Astrocyte of the hippocampus (primary cell): ENCODE results near the gene MAP3K2.

Source experiments
- DNase-seq: peaks from one replicate; pipeline ENCODE4 v3.0.0; 2011; ENCODE audit warnings: low read depth, low spot score

MAP3K2 gene

GRCh38 chr2:127293748-127294562 lies 93.8 kb downstream of the MAP3K2 start, which contains the start of gene ERCC3:
Gene ERCC3, minus strand, starts transcription at chr2:127294144. Its CDS starts 63 bp downstream, at chr2:127294081.
- DNase-seq, result peak; percentile 92

- no peak for DNase-seq
Observed at GRCh38 chr2:127293386-127293747, 94.4 kb downstream of the MAP3K2 start.

GRCh38 chr2:127288274-127288673 lies 99.5 kb downstream of the MAP3K2 start:
- no peak for DNase-seq

GRCh38 chr2:127283275-127283674 lies 104.5 kb downstream of the MAP3K2 start:
- no peak for DNase-seq

- DNase-seq, result no peak
Observed at GRCh38 chr2:127280693-127281092, 107.1 kb downstream of the MAP3K2 start.

- DNase-seq, result no peak
Observed at GRCh38 chr2:127279781-127280180, 108.0 kb downstream of the MAP3K2 start.

GRCh38 chr2:127278959-127279358 lies 108.8 kb downstream of the MAP3K2 start:
- no peak for DNase-seq

GRCh38 chr2:127277028-127277427 lies 110.7 kb downstream of the MAP3K2 start:
- DNase-seq, result no peak

- DNase-seq, result no peak
Observed at GRCh38 chr2:127275789-127276188, 112.0 kb downstream of the MAP3K2 start.

- no peak for DNase-seq
Observed at GRCh38 chr2:127275356-127275755, 112.4 kb downstream of the MAP3K2 start.

GRCh38 chr2:127270663-127271062 lies 117.1 kb downstream of the MAP3K2 start:
- no peak for DNase-seq

- DNase-seq, result peak; percentile 25
Observed at GRCh38 chr2:127261804-127262406, 125.9 kb downstream of the MAP3K2 start.

GRCh38 chr2:127259355-127259754 lies 128.4 kb downstream of the MAP3K2 start:
- no peak for DNase-seq

GRCh38 chr2:127256866-127257265 lies 130.9 kb downstream of the MAP3K2 start:
- DNase-seq, result no peak

- DNase-seq, result no peak
Observed at GRCh38 chr2:127256381-127256780, 131.4 kb downstream of the MAP3K2 start.

- DNase-seq, result no peak
Observed at GRCh38 chr2:127255721-127256120, 132.1 kb downstream of the MAP3K2 start.

GRCh38 chr2:127255146-127255545 lies 132.6 kb downstream of the MAP3K2 start:
- DNase-seq, result no peak

- peak; percentile 61 for DNase-seq
Observed at GRCh38 chr2:127254386-127254981, 133.3 kb downstream of the MAP3K2 start.
